Measurements from ENCODE around the gene PRPH.
"Not testable (repeated sequence)": the region's sequence is repeated elsewhere in the genome, so short reads cannot be mapped to it uniquely, and the experiment has no call there.

PRPH gene

GRCh38 chr12:49276304-49277290 lies 18.4 kb upstream of the PRPH start:
- no peak for DNase-seq

GRCh38 chr12:49277466-49277865 lies 17.5 kb upstream of the PRPH start:
- no peak for DNase-seq

- no peak for DNase-seq
Measured at GRCh38 chr12:49279706-49280159, 15.2 kb upstream of the PRPH start.

GRCh38 chr12:49280545-49280944 lies 14.4 kb upstream of the PRPH start:
- not testable (repeated sequence) for DNase-seq

- no peak for DNase-seq
Measured at GRCh38 chr12:49282302-49282701, 12.6 kb upstream of the PRPH start.

- not testable (repeated sequence) for DNase-seq
Measured at GRCh38 chr12:49282740-49283375, 12.1 kb upstream of the PRPH start.

GRCh38 chr12:49283541-49284429 lies 11.2 kb upstream of the PRPH start:
- DNase-seq: no peak

- no peak for DNase-seq
Measured at GRCh38 chr12:49284672-49285071, 10.3 kb upstream of the PRPH start.

- DNase-seq: no peak
Measured at GRCh38 chr12:49287876-49288275, 7.1 kb upstream of the PRPH start.

GRCh38 chr12:49288412-49288853 lies 6.5 kb upstream of the PRPH start:
- DNase-seq: peak; percentile 66

GRCh38 chr12:49288922-49289555 lies 5.9 kb upstream of the PRPH start:
- no peak for DNase-seq

GRCh38 chr12:49292729-49293055 lies 2.3 kb upstream of the PRPH start:
- DNase-seq: no peak

GRCh38 chr12:49293056-49293956 lies 1.6 kb upstream of the PRPH start:
- no peak for DNase-seq

- no peak for DNase-seq
Measured at GRCh38 chr12:49294086-49294803, 702 bp upstream of the PRPH start.

GRCh38 chr12:49294804-49295081 lies 204 bp upstream of the PRPH start:
- no peak for DNase-seq

GRCh38 chr12:49296034-49296835 lies 1.3 kb downstream of the PRPH start:
- no peak for DNase-seq

GRCh38 chr12:49296836-49297694 lies 2.1 kb downstream of the PRPH start:
- peak; percentile 43 for DNase-seq

GRCh38 chr12:49297695-49298060 lies 2.7 kb downstream of the PRPH start:
- DNase-seq: no peak

GRCh38 chr12:49298160-49298559 lies 3.2 kb downstream of the PRPH start:
- no peak for DNase-seq
